Activated T-helper 2 cell treated with anti-CD3 and anti-CD28 coated beads, Interferon-gamma antibody, Interleukin-2, Interleukin-4, amounts not matched to agents 10 μg/mL and 5 μg/mL and 100 μg/mL, durations not matched to agents 14 hours and 24 hours and 36 hours (primary cell): ENCODE results near the gene OGA. TPM values are rescaled to one million over a fixed set of nuclear protein-coding genes. Genes with fewer than 3 reads are reported as not detected.

Experiments used
- DNase-seq: peaks from one replicate; pipeline ENCODE4 v3.0.0; 2021; ENCODE audit warnings: low spot score
- H3K27ac Mint-ChIP-seq: one replicate; pipeline ENCODE4 v1.8.0; 2021; ENCODE audit warnings: mixed read lengths
- H3K27me3 Mint-ChIP-seq: one replicate; pipeline ENCODE4 v1.8.0; 2021; ENCODE audit warnings: low read depth, mixed read lengths
- H3K36me3 Mint-ChIP-seq: one replicate; pipeline ENCODE4 v1.8.0; 2021; ENCODE audit warnings: low read depth, mixed read lengths
- H3K4me1 Mint-ChIP-seq: one replicate; pipeline ENCODE4 v1.8.0; 2021; ENCODE audit warnings: low read depth, mixed read lengths
- H3K4me3 Mint-ChIP-seq: one replicate; pipeline ENCODE4 v1.8.0; 2021; ENCODE audit warnings: low read depth, mild to moderate bottlenecking, moderate library complexity, mixed read lengths
- H3K9me3 Mint-ChIP-seq: one replicate; pipeline ENCODE4 v1.8.0; 2021; ENCODE audit warnings: mixed read lengths
- intact Hi-C: fragments of 100-400 bp; cut with micrococcal nuclease; formaldehyde crosslinking; loops from one replicate; pipeline ENCODE4 v1.15.1; 2023
- total RNA-seq: library from RNA; stranded (reverse); gene quantifications from 2 replicates; pipeline ENCODE4 v1.2.3, GENCODE V29; 2022

Gene OGA
- total RNA-seq, 1 donor from 2014 or later = 122 TPM

DNA sequence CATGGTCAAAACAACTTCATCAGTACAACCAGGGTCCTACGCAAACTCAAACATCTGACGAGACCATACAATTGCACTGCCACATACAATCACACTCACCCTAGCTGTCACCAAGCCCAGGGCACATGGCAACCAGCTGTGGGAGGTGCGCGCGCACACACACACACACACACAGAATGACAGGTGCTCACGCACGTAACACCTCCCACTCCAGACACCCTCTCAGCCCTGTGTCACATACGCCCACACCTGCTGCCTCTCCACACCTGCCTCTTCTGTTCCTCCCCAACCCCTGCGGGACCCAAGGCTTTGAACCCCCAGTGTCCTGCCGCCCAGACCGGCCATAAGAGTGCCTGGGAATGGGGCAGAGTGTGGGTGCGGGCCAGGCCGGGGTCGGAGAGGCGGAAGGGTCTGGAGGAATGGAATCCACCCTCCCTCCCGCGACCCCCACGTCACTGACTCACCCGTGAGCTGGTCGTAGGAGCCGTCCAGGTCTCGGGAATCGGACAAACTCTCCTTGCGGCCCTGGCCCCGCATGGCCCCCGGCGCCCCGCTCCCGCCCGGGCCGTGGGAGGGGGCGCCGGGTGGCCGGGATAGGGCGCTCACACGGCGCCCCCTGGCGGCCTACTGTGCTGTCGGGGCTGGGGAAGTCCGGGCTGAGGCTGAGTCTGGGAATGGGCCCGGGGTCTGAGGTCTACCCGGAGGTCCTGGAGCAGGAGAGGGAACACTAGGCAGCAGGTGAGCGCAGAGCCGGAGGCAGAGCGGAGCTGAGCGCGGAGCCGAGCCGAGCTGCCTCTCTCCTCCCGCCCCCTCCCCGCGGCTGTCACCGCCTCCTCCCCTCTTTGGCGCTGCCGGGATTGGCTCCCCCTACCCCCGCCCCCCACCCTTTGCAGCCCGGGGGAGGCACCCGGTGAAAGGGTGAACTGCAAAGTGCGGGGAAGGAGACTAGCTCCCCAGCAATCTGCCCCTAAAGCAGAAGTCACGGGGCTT, 25.1 kb upstream of the OGA start, which contains the start of gene KCNIP2:
Gene KCNIP2, minus strand, starts transcription at position 769 of the 990 bp plus-strand sequence. Its CDS starts 232 bp downstream, at position 537.
- no peak for DNase-seq
- Mint-ChIP-seq H3K4me1 (peaks cover 34% of the 10 kb centered on the region), H3K4me3 (peak within 1 kb of the TSS; percentile 70), H3K27ac (no peak within 1 kb of the TSS), H3K9me3 (no peaks in the 10 kb centered on the region), H3K36me3 (no peaks in the 10 kb centered on the region), H3K27me3 (peaks cover 23% of the 10 kb centered on the region)
- intact Hi-C loops = no loop called here

GRCh38 chr10:101841826-101842225, 23.6 kb upstream of the OGA start:
- DNase-seq = no peak
- H3K4me1 Mint-ChIP-seq = peaks cover 34% of the 10 kb centered on the region
- no peak overlapping the region for H3K4me3 Mint-ChIP-seq
- peaks cover 23% of the 10 kb centered on the region for H3K27me3 Mint-ChIP-seq
- intact Hi-C loops = loop anchor here (2.0 kb wide), 2 partner anchors 47 to 275 kb away; no protein-coding TSS in a partner anchor
- no peaks in the 10 kb centered on the region for H3K36me3 Mint-ChIP-seq
- H3K9me3 Mint-ChIP-seq = no peaks in the 10 kb centered on the region
- H3K27ac Mint-ChIP-seq = no peak overlapping the region

DNA sequence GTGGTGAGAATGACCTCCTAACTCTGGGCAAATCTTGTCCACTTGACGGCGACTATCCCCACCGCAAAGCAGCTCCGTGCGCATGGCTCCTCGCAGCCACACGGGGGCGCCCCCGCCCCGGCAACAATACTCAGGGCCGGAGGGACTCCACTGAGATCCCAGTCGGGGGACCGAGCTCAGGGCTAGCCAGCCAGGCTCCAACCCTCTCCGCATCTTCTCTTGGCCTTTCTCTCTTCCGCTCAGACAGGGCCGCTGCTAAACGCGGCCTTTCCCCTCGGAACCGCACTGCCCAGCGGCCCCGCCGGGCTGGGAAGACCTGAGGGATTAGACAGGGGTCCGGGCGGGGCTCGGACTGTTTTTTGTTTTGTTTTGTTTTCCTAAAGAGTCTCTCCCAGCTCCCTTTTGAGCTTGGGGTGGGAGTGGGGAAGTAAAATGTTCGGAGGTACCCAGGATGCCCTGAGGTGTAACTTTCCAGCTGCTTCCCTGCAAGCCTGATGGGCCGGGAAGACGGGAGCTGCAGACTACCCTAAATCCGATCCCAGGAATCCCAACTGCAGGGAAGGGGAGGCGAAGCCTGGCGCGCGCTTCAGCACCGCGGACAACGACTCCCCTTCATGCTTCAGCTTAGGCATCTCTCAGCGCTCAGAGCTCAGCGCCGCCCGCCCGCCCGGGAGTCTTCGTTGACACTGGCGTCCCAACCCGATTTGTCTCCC, 22.7 kb upstream of the OGA start:
- Mint-ChIP-seq H3K9me3 (no peaks in the 10 kb centered on the region), H3K4me1 (peaks cover 36% of the 10 kb centered on the region), H3K36me3 (no peaks in the 10 kb centered on the region), H3K27me3 (peaks cover 23% of the 10 kb centered on the region), H3K4me3 (peak overlapping the region; percentile 88), H3K27ac (peak overlapping the region; percentile 77)
- peak; percentile 70 for DNase-seq
- intact Hi-C loops = loop anchor here (1.0 to 2.0 kb wide), 4 partner anchors 48 to 276 kb away; no protein-coding TSS in a partner anchor

- peak overlapping the region; percentile 77 for H3K27ac Mint-ChIP-seq
- no peak for DNase-seq
Measured at GRCh38 chr10:101840102-101840684, 21.9 kb upstream of the OGA start.

GRCh38 chr10:101839416-101840063, 21.3 kb upstream of the OGA start:
- intact Hi-C loops = loop anchor here (1.0 to 10.0 kb wide), 6 partner anchors 49 to 1075 kb away; partner anchors contain the start of genes CNNM2 and NFKB2

More at GRCh38 chr10:101840102-101840684, 21.9 kb upstream of the OGA start:
- Mint-ChIP-seq H3K9me3 (no peaks in the 10 kb centered on the region), H3K36me3 (no peaks in the 10 kb centered on the region), H3K27me3 (peaks cover 23% of the 10 kb centered on the region), H3K4me1 (peaks cover 42% of the 10 kb centered on the region), H3K4me3 (peak overlapping the region; percentile 88)
- intact Hi-C loops = loop anchor here (1.0 to 2.0 kb wide), 4 partner anchors 49 to 277 kb away; no protein-coding TSS in a partner anchor

DNA sequence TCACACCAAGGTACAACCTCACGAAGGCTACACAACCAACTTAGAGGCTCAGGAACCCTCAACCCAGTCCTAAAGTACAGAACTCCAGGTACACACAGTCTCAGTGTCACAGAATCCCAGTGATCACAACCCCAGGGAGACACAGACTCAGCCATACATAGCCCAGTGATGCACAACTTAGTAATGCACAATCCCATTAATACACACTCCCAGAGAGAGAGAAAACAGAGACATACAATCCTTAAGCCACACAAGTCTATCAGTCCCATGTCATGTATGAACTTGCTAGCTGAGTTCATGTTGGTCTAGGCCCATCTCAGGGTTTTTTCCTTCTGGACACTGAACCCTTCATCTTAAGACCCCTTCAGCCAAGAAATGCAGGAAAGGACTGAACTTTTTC, 20.8 kb upstream of the OGA start:
- peaks cover 47% of the 10 kb centered on the region for H3K4me1 Mint-ChIP-seq
- peak overlapping the region; percentile 28 for H3K4me3 Mint-ChIP-seq
- DNase-seq = no peak
- no peaks in the 10 kb centered on the region for H3K36me3 Mint-ChIP-seq
- intact Hi-C loops = loop anchor here (10.0 kb wide), 2 partner anchors 556 to 1076 kb away; partner anchors contain the start of genes CNNM2 and NFKB2
- no peaks in the 10 kb centered on the region for H3K9me3 Mint-ChIP-seq
- peaks cover 17% of the 10 kb centered on the region for H3K27me3 Mint-ChIP-seq
- H3K27ac Mint-ChIP-seq = no peak overlapping the region

More at GRCh38 chr10:101839416-101840063, 21.3 kb upstream of the OGA start:
- no peak overlapping the region for H3K27ac Mint-ChIP-seq
- no peaks in the 10 kb centered on the region for H3K36me3 Mint-ChIP-seq
- no peaks in the 10 kb centered on the region for H3K9me3 Mint-ChIP-seq
- peak; percentile 56 for DNase-seq
- H3K4me3 Mint-ChIP-seq = peak overlapping the region; percentile 88
- H3K27me3 Mint-ChIP-seq = peaks cover 23% of the 10 kb centered on the region
- peaks cover 47% of the 10 kb centered on the region for H3K4me1 Mint-ChIP-seq

- peaks cover 52% of the 10 kb centered on the region for H3K4me1 Mint-ChIP-seq
- H3K27me3 Mint-ChIP-seq = peaks cover 17% of the 10 kb centered on the region
- H3K27ac Mint-ChIP-seq = no peak overlapping the region
- intact Hi-C loops = loop anchor here (10.0 kb wide), 2 partner anchors 556 to 1076 kb away; partner anchors contain the start of genes CNNM2 and NFKB2
- no peak for DNase-seq
- H3K36me3 Mint-ChIP-seq = no peaks in the 10 kb centered on the region
- no peak overlapping the region for H3K4me3 Mint-ChIP-seq
- H3K9me3 Mint-ChIP-seq = no peaks in the 10 kb centered on the region
Measured at GRCh38 chr10:101838416-101838970, 20.2 kb upstream of the OGA start.

GRCh38 chr10:101837748-101838147, 19.5 kb upstream of the OGA start:
- Mint-ChIP-seq H3K27me3 (peaks cover 14% of the 10 kb centered on the region), H3K4me3 (no peak overlapping the region), H3K9me3 (no peaks in the 10 kb centered on the region), H3K4me1 (peaks cover 54% of the 10 kb centered on the region), H3K36me3 (no peaks in the 10 kb centered on the region), H3K27ac (no peak overlapping the region)
- DNase-seq = no peak
- intact Hi-C loops = loop anchor here (10.0 kb wide), 2 partner anchors 557 to 1077 kb away; partner anchors contain the start of genes CNNM2 and NFKB2

GRCh38 chr10:101835362-101835761, 17.1 kb upstream of the OGA start:
- Mint-ChIP-seq H3K4me1 (peaks cover 56% of the 10 kb centered on the region), H3K36me3 (no peaks in the 10 kb centered on the region), H3K27ac (no peak overlapping the region), H3K4me3 (no peak overlapping the region), H3K27me3 (peaks cover 2% of the 10 kb centered on the region), H3K9me3 (no peaks in the 10 kb centered on the region)
- no peak for DNase-seq
- intact Hi-C loops = loop anchor here (1.0 to 10.0 kb wide), 3 partner anchors 175 to 1079 kb away; partner anchors contain the start of genes CNNM2 and NFKB2

DNA sequence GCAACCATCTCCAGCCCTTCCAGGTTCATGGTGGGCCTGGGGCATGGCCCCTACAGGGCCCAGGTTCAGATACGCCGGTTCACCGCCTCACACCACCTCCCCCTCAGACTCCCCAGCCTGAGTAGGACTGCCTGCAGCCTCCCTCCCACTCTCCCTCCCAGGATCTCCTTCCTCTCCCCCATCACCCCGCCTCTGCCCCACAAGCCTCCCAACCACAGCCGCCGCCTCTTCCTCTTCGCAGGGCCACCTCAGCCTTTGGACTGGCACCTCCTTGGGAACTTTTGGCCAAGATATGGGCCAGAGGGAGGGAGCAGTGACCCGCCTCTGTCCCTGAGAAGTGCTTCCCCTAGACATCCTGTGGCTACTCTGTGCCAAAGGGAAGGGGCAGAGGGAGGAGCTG, 16.1 kb upstream of the OGA start:
- Mint-ChIP-seq H3K9me3 (no peaks in the 10 kb centered on the region), H3K4me3 (peak overlapping the region; percentile 10), H3K27ac (peak overlapping the region; percentile 63), H3K36me3 (no peaks in the 10 kb centered on the region), H3K4me1 (peaks cover 56% of the 10 kb centered on the region), H3K27me3 (no peaks in the 10 kb centered on the region)
- intact Hi-C loops = loop anchor here (10.0 kb wide), 2 partner anchors 560 to 1080 kb away; partner anchors contain the start of genes CNNM2 and NFKB2
- no peak for DNase-seq

DNA sequence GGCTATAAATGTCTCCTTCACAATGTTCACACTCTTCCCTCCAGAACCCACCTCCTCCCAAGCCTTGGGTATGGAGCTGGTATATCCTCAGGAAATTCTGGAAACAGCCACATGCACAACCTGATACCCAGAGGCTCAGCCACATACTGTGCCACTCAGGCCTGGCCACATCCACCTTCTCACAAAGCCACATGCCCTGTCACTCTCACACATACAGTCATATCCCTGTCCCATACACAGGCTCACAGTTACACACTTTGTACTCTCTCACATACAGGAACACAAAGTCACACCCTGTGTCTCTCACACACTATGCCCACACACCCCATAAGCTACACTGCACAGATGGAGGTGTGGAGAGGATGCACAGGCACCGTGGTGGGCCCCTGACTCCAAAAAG, 15.2 kb upstream of the OGA start:
- peaks cover 54% of the 10 kb centered on the region for H3K4me1 Mint-ChIP-seq
- intact Hi-C loops = loop anchor here (10.0 kb wide), 2 partner anchors 561 to 1081 kb away; partner anchors contain the start of genes CNNM2 and NFKB2
- no peaks in the 10 kb centered on the region for H3K27me3 Mint-ChIP-seq
- H3K9me3 Mint-ChIP-seq = no peaks in the 10 kb centered on the region
- H3K36me3 Mint-ChIP-seq = no peaks in the 10 kb centered on the region
- no peak for DNase-seq
- peak overlapping the region; percentile 63 for H3K27ac Mint-ChIP-seq
- H3K4me3 Mint-ChIP-seq = peak overlapping the region; percentile 10
